H1 (cell line): ENCODE measurements around the gene TOP1. TPM values are rescaled to one million over a fixed set of nuclear protein-coding genes. Genes with fewer than 3 reads are reported as not detected.
A peak's percentile ranks its signal among the peaks of the same experiment; 100 is the strongest.

Experiments used
- CTCF ChIA-PET: fragments of 300-600 bp; sonication (Branson Sonifier 250); formaldehyde crosslinking; loops from one replicate; lab custom pipeline; 2021; ENCODE audit not compliant: partially characterized antibody; lab: Charles Lee
- POLR2A ChIA-PET: fragments of 300-600 bp; sonication (Branson Sonifier 250); formaldehyde crosslinking; loops from one replicate; lab custom pipeline; 2021; ENCODE audit warnings: inconsistent platforms; ENCODE audit not compliant: partially characterized antibody; lab: Charles Lee
- DNase-seq, 2 experiments: peaks; one replicate each; pipeline versions ENCODE4 v3.0.0 to v3.0.0-alpha.2; 2010 to 2022; ENCODE audit warnings: low spot score in 2 of 2, low read depth in 1 of 2, mixed read lengths in 1 of 2
- FAIRE-seq: peaks from 2 replicates; lab custom pipeline; 2011; peaks lifted over from hg19 to GRCh38; lab: Jason Lieb, UNC
- H2AFZ ChIP-seq: 2 replicates; pipeline ENCODE4 v1.8.1; 2012; ENCODE audit warnings: low read length, inconsistent platforms
- H2AK5ac ChIP-seq: 2 replicates; pipeline ENCODE4 v1.6.1; 2013; ENCODE audit warnings: low read depth, low read length
- H2BK120ac ChIP-seq: replicated peaks from 2 replicates; pipeline ENCODE3; 2013; ENCODE audit warnings: low read depth, low read length, inconsistent platforms
- H2BK12ac ChIP-seq: 2 replicates; pipeline ENCODE4 v1.6.1; 2013; ENCODE audit warnings: low read depth, low read length
- H2BK15ac ChIP-seq: 2 replicates; pipeline ENCODE4 v1.6.1; 2013; ENCODE audit warnings: low read length
- H2BK20ac ChIP-seq: 2 replicates; pipeline ENCODE4 v1.6.1; 2013; ENCODE audit warnings: low read length
- H2BK5ac ChIP-seq: 2 replicates; pipeline ENCODE4 v1.6.1; 2013; ENCODE audit warnings: low read depth, low read length
- H3K14ac ChIP-seq: 2 replicates; pipeline ENCODE4 v1.6.1; 2013; ENCODE audit warnings: inconsistent platforms; ENCODE audit not compliant: insufficient read length
- H3K18ac ChIP-seq: 2 replicates; pipeline ENCODE4 v1.6.1; 2013; ENCODE audit warnings: low read length; ENCODE audit errors: extremely low read depth
- H3K23ac ChIP-seq: 2 replicates; pipeline ENCODE4 v1.6.1; 2013; ENCODE audit warnings: inconsistent platforms; ENCODE audit not compliant: insufficient read length
- H3K23me2 ChIP-seq: 2 replicates; pipeline ENCODE4 v1.6.1; 2013; ENCODE audit warnings: low read depth, low read length
- H3K27ac ChIP-seq: 2 replicates; pipeline ENCODE4 v1.6.1; 2011; ENCODE audit warnings: low read depth, low read length, inconsistent platforms
- H3K27me3 ChIP-seq, 4 experiments: replicated peaks in 1 of 4; 1 replicate in 1 of 4; 2 replicates in 3 of 4; pipeline versions ENCODE4 v1.6.1 to v1.8.1; 2011 to 2013; ENCODE audit warnings: low read length in 3 of 4, mild to moderate bottlenecking in 3 of 4, inconsistent platforms in 2 of 4, mixed read lengths in 2 of 4, moderate library complexity in 1 of 4; ENCODE audit not compliant: control insufficient read depth in 3 of 4, insufficient read depth in 3 of 4; ENCODE audit errors: extremely low read depth in 1 of 4
- H3K36me3 ChIP-seq, 4 experiments: 2 replicates each; pipeline versions ENCODE4 v1.6.1 to v1.8.1; 2011 to 2013; ENCODE audit warnings: mild to moderate bottlenecking in 4 of 4, low read length in 3 of 4, moderate library complexity in 2 of 4, control low read depth in 1 of 4, inconsistent platforms in 1 of 4; ENCODE audit not compliant: insufficient read depth in 4 of 4, control insufficient read depth in 2 of 4
- H3K4ac ChIP-seq: replicated peaks from 2 replicates; pipeline ENCODE3; 2013; ENCODE audit warnings: low read length, low read depth, mixed read lengths, inconsistent platforms; ENCODE audit not compliant: insufficient read length
- H3K4me1 ChIP-seq, 4 experiments: replicated peaks in 1 of 4; 1 replicate in 1 of 4; 2 replicates in 3 of 4; pipeline versions ENCODE4 v1.6.1 to v1.8.1; 2011 to 2013; ENCODE audit warnings: low read length in 3 of 4, inconsistent platforms in 2 of 4, mixed read lengths in 1 of 4; ENCODE audit not compliant: insufficient read depth in 4 of 4, control insufficient read depth in 3 of 4
- H3K4me2 ChIP-seq, 2 experiments: 2 replicates each; pipeline versions ENCODE4 v1.6.1 to v1.8.1; 2011 to 2013; ENCODE audit warnings: low read depth in 2 of 2, low read length in 2 of 2, control low read depth in 1 of 2, inconsistent platforms in 1 of 2, mild to moderate bottlenecking in 1 of 2; ENCODE audit not compliant: insufficient read depth in 1 of 2
- H3K4me3 ChIP-seq, 4 experiments: fragments of 200-600, 300-600 bp in 1 of 4; sonication (generic), shearing (Covaris generic), sonication (Bioruptor Twin) in 1 of 4; 2 replicates each; pipeline versions ENCODE4 v1.5.1 to v1.8.1; 2011 to 2016; ENCODE audit warnings: low read length in 4 of 4, low read depth in 3 of 4, control low read depth in 2 of 4, inconsistent platforms in 2 of 4, mild to moderate bottlenecking in 2 of 4, mixed read lengths in 1 of 4, moderate library complexity in 1 of 4; ENCODE audit not compliant: insufficient read depth in 2 of 4; ENCODE audit errors: extremely low read depth in 1 of 4
- H3K56ac ChIP-seq: replicated peaks from 2 replicates; pipeline ENCODE3; 2013; ENCODE audit warnings: low read depth, mild to moderate bottlenecking, mixed read lengths, low read length, inconsistent platforms; ENCODE audit not compliant: insufficient read length
- H3K79me1 ChIP-seq: 2 replicates; pipeline ENCODE4 v1.6.1; 2013; ENCODE audit warnings: low read depth, low read length, control low read depth
- H3K79me2 ChIP-seq, 2 experiments: 2 replicates each; pipeline versions ENCODE4 v1.6.1 to v1.8.1; 2012 to 2013; ENCODE audit warnings: low read length in 2 of 2, mild to moderate bottlenecking in 2 of 2, inconsistent platforms in 1 of 2; ENCODE audit not compliant: insufficient read depth in 2 of 2, control insufficient read depth in 1 of 2
- H3K9ac ChIP-seq, 4 experiments: replicated peaks in 1 of 4; 1 replicate in 1 of 4; 2 replicates in 3 of 4; pipeline versions ENCODE4 v1.6.1 to v1.8.1; 2011 to 2013; ENCODE audit warnings: low read depth in 3 of 4, low read length in 3 of 4, control low read depth in 2 of 4, mild to moderate bottlenecking in 2 of 4, moderate library complexity in 2 of 4, inconsistent platforms in 1 of 4; ENCODE audit errors: extremely low read depth in 1 of 4
- H3K9me3 ChIP-seq, 2 experiments: 2 replicates each; pipeline versions ENCODE4 v1.6.1 to v1.8.1; 2012 to 2013; ENCODE audit warnings: mild to moderate bottlenecking in 2 of 2, moderate library complexity in 2 of 2, control low read depth in 1 of 2, inconsistent platforms in 1 of 2, low read depth in 1 of 2, low read length in 1 of 2, mixed read lengths in 1 of 2; ENCODE audit not compliant: insufficient read depth in 2 of 2
- H4K20me1 ChIP-seq, 2 experiments: replicated peaks in 1 of 2; 2 replicates each; pipeline versions ENCODE3 to v1.8.1; 2011 to 2013; ENCODE audit warnings: inconsistent platforms in 2 of 2, low read length in 2 of 2, mild to moderate bottlenecking in 1 of 2; ENCODE audit not compliant: insufficient read depth in 2 of 2, control insufficient read depth in 1 of 2
- H4K5ac ChIP-seq: 2 replicates; pipeline ENCODE4 v1.6.1; 2013; ENCODE audit warnings: low read length, low read depth, mixed read lengths, inconsistent platforms; ENCODE audit not compliant: insufficient read length
- H4K8ac ChIP-seq: 2 replicates; pipeline ENCODE4 v1.8.0; 2013; ENCODE audit warnings: mild to moderate bottlenecking, moderate library complexity, low read length, inconsistent platforms; ENCODE audit not compliant: insufficient read depth; ENCODE audit errors: extremely low read depth
- H4K91ac ChIP-seq: replicated peaks from 2 replicates; pipeline ENCODE3; 2013; ENCODE audit warnings: low read length, mixed read lengths, inconsistent platforms; ENCODE audit not compliant: insufficient read length
- NRF1 ChIP-seq: IDR thresholded peaks from 2 replicates; pipeline ENCODE4 v1.6.1; 2011; ENCODE audit warnings: mild to moderate bottlenecking, low read depth, low read length, improper control_type of control experiment
- PHF8 ChIP-seq: fragments of 200-600 bp; sonication (generic); conservative IDR thresholded peaks from 2 replicates; pipeline ENCODE4 v1.7.1; 2012; ENCODE audit warnings: low read depth, mild to moderate bottlenecking, inconsistent platforms, low read length, moderate library complexity
- WGBS, 2 experiments: shearing (Covaris generic) in 1 of 2; methylation state at CpG; one replicate each; pipeline versions ENCODE4 v1.1.6 to v1.1.7; 2013 to 2015; ENCODE audit warnings: low lambda C conversion rate in 2 of 2, mixed read lengths in 2 of 2, inconsistent platforms in 1 of 2, low coverage in 1 of 2, missing lambda C conversion rate in 1 of 2; ENCODE audit not compliant: insufficient replicate concordance in 2 of 2, insufficient coverage in 1 of 2, insufficient read length in 1 of 2; ENCODE audit errors: extremely low coverage in 1 of 2, missing lambda C conversion rate in 1 of 2; 5-methylcytosine and 5-hydroxymethylcytosine counted together
- polyA plus RNA-seq, 7 experiments: library from polyadenylated mRNA; depleted of rRNA in 3 of 7; stranded (reverse) in 5 of 7; unstranded in 2 of 7; fragments of >200 nt in 5 of 7; fragments of 200-250 nt in 2 of 7; gene quantifications; 1 replicate in 5 of 7; 2 replicates in 1 of 7; 4 replicates in 1 of 7; pipeline versions ENCODE4 v1.2.1 to v1.2.3, GENCODE V29; 2011 to 2013; ENCODE audit warnings: missing spikeins in 2 of 7, mixed read lengths in 2 of 7
- total RNA-seq: library from RNA; stranded (reverse); fragmentation: NEBNext Ultra II Directional; extraction: Animal tissue kit (Norgen Biotek cat#: 25700); gene quantifications from 2 replicates; pipeline ENCODE4 v1.2.1, GENCODE V29; 2021

Gene TOP1
- total and polyA plus RNA-seq, 2 of the 8 experiments (the other 6 are each of a cell fraction or from before 2014, with no cell fraction given), result 7.4 to 108 TPM

DNA sequence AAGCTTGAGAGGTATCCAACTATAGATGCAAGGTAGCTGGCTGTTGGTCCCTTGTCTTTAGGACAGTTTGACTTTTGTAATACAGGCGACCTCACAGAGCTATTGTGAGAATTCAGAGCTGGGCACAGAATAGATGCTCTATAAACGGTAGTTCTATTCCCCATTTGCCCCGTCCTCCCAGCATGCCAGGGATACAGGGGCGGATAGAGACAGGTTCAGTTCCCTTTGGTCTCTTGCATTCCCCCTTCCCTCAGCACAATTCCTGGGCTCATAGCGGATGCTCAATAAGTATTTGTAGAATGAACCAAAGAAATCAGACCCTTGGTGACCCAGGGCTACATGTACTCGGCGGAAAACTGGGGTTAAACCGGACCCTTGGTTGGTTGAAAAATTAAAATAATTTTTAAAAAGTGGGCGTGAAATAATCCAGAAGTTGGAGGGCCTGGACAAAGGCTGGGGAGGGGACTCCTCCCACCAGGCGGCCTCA lies 707 bp upstream of the TOP1 start:
- H2BK5ac ChIP-seq, result no peak overlapping the region; the same call in 1 of the 2 replicates
- peak overlapping the region; percentile 61 to 90 for H3K4me2 ChIP-seq
- FAIRE-seq (no peak), DNase-seq (no peak)
- H3K4me1 ChIP-seq, result peaks cover 3 to 9% (median 7%) of the 10 kb centered on the region in 4 experiments; a peak in 4 of 7 replicates
- no peaks in the 10 kb centered on the region for H3K9me3 ChIP-seq
- no peak overlapping the region for H3K56ac ChIP-seq
- CTCF ChIA-PET, result interaction anchor here (0.7 to 2.3 kb wide), 3 partner anchors 17 to 299 kb away, joined by 3 to 9 read pairs (median 3); no protein-coding TSS in a partner anchor
- H4K8ac ChIP-seq, result peak overlapping the region; percentile 90; the same call in 1 of the 2 replicates
- H3K27ac ChIP-seq, result no peak overlapping the region
- TF ChIP-seq PHF8, result peak; percentile 7; the same call in 1 of the 2 replicates
- TF ChIP-seq NRF1, result no peak
- H4K5ac ChIP-seq, result no peak overlapping the region
- no peak overlapping the region for H2BK15ac ChIP-seq
- peaks cover 14 to 37% of the 10 kb centered on the region in 2 experiments for H3K79me2 ChIP-seq
- 49% methylated on average over 10 of the region's 10 CpGs; no CpG with 5 or more reads in 1 of the 2 experiments for WGBS, 2 experiments
- peak overlapping the region; percentile 49; the same call in 1 of the 2 replicates for H2AFZ ChIP-seq
- H2BK20ac ChIP-seq, result no peak overlapping the region
- POLR2A ChIA-PET, result interaction anchor here (0.9 to 1.7 kb wide), 10 partner anchors 8 to 110 kb away, joined by 3 to 7 read pairs (median 4); partner anchors contain the start of gene PLCG1
- H3K18ac ChIP-seq, result no peak overlapping the region
- H2AK5ac ChIP-seq, result no peak overlapping the region
- H3K23ac ChIP-seq, result no peak overlapping the region
- H4K91ac ChIP-seq, result no peak overlapping the region
- H3K23me2 ChIP-seq, result peaks cover 3% of the 10 kb centered on the region
- peak overlapping the region; percentile 30; the same call in 1 of the 2 replicates for H2BK12ac ChIP-seq
- no peak overlapping the region for H3K14ac ChIP-seq
- H3K9ac ChIP-seq, result peak overlapping the region in 3 of 4 experiments; percentile 26 to 52 (median 51); a peak in 4 of 7 replicates
- H3K36me3 ChIP-seq, result peaks cover 0 to 6% (median 3%) of the 10 kb centered on the region in 4 experiments; a peak in 3 of 8 replicates
- peaks cover 6% of the 10 kb centered on the region for H3K79me1 ChIP-seq
- H4K20me1 ChIP-seq, result peaks cover 21 to 23% of the 10 kb centered on the region in 2 experiments
- peak overlapping the region; percentile 34 to 57 (median 45); a peak in 7 of 8 replicates for H3K4me3 ChIP-seq
- no peak overlapping the region for H3K4ac ChIP-seq
- peaks cover 0 to 18% (median 7%) of the 10 kb centered on the region in 4 experiments; a peak in 3 of 7 replicates for H3K27me3 ChIP-seq
- H2BK120ac ChIP-seq, result no peak overlapping the region
